Lower lobe of right lung (tissue), 2 donors: ENCODE results near the gene STON2. TPM values are rescaled to one million over a fixed set of nuclear protein-coding genes. Genes with fewer than 3 reads are reported as not detected.

Source experiments
- ATAC-seq, 2 donors: fragments of 200-7000 bp; cut with Tn5 transposase; one replicate each; pipeline ENCODE4 v1.9.1; 2020 to 2022; ENCODE audit warnings: mild to moderate bottlenecking in 2 of 2, moderate library complexity in 2 of 2
- DNase-seq: peaks from one replicate; pipeline ENCODE4 v3.0.0-alpha.2; 2020
- H3K27ac ChIP-seq: fragments of 200-600 bp; one replicate; pipeline ENCODE4 v1.8.0; 2022
- H3K27me3 ChIP-seq: fragments of 200-600 bp; one replicate; pipeline ENCODE4 v1.8.0; 2022; ENCODE audit warnings: low read depth
- H3K36me3 ChIP-seq: fragments of 200-600 bp; one replicate; pipeline ENCODE4 v1.8.0; 2022; ENCODE audit warnings: mild to moderate bottlenecking
- H3K4me1 ChIP-seq: fragments of 200-600 bp; one replicate; pipeline ENCODE4 v1.8.0; 2022
- H3K4me3 ChIP-seq: fragments of 200-600 bp; one replicate; pipeline ENCODE4 v1.8.0; 2022; ENCODE audit warnings: mild to moderate bottlenecking
- H3K9me3 ChIP-seq: fragments of 200-600 bp; one replicate; pipeline ENCODE4 v1.8.0; 2022
- intact Hi-C: fragments of 100-400 bp; cut with DNase I; formaldehyde crosslinking; loops from one replicate; pipeline ENCODE4 v1.11.0; 2022
- total RNA-seq: library from RNA; stranded (reverse); fragmentation: NEBNext Ultra II Directional; extraction: Animal tissue kit (Norgen Biotek cat#: 25700); gene quantifications from one replicate; pipeline ENCODE4 v1.2.1, GENCODE V29; 2021
- TF ChIP-seq, protein P1 (sequence below): fragments of 200-600 bp; IDR thresholded peaks from one replicate; pipeline ENCODE4 v1.8.0; 2022; ENCODE audit warnings: antibody characterized with exemption, mild to moderate bottlenecking
- donor health status: DM: no; HTN: yes; CAD: no; lungs with severe emphysema.

Gene STON2
- total RNA-seq, 1 donor from 2014 or later: 34.3 TPM

DNA sequence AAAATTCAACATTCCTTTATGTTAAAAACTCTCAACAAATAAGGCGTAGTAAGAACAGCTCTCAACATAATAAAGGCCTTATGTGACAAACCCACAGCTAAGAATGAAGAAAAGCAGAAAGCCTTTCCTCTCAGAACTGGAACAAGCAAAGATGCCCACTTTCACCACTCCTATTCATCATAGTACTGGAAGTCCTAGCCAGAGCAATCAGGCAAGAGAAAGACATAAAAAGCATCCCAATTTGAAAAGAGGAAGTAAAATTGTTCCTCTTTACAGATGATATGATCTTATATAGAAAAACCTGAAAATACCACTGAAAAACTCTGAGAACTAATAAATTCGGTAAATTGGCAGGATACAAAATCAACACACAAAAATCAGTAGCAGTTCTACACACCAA is 52.1 kb downstream of the STON2 start:
- no peak for DNase-seq
- ATAC-seq: no peak
- H3K27ac ChIP-seq: no peak overlapping the region
- H3K9me3 ChIP-seq: no peaks in the 10 kb centered on the region
- H3K27me3 ChIP-seq: no peaks in the 10 kb centered on the region
- intact Hi-C loops: no loop called here
- TF ChIP-seq, protein P1, sequence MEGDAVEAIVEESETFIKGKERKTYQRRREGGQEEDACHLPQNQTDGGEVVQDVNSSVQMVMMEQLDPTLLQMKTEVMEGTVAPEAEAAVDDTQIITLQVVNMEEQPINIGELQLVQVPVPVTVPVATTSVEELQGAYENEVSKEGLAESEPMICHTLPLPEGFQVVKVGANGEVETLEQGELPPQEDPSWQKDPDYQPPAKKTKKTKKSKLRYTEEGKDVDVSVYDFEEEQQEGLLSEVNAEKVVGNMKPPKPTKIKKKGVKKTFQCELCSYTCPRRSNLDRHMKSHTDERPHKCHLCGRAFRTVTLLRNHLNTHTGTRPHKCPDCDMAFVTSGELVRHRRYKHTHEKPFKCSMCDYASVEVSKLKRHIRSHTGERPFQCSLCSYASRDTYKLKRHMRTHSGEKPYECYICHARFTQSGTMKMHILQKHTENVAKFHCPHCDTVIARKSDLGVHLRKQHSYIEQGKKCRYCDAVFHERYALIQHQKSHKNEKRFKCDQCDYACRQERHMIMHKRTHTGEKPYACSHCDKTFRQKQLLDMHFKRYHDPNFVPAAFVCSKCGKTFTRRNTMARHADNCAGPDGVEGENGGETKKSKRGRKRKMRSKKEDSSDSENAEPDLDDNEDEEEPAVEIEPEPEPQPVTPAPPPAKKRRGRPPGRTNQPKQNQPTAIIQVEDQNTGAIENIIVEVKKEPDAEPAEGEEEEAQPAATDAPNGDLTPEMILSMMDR: no peak
- no peaks in the 10 kb centered on the region for H3K36me3 ChIP-seq
- no peak overlapping the region for H3K4me3 ChIP-seq
- no peaks in the 10 kb centered on the region for H3K4me1 ChIP-seq

DNA sequence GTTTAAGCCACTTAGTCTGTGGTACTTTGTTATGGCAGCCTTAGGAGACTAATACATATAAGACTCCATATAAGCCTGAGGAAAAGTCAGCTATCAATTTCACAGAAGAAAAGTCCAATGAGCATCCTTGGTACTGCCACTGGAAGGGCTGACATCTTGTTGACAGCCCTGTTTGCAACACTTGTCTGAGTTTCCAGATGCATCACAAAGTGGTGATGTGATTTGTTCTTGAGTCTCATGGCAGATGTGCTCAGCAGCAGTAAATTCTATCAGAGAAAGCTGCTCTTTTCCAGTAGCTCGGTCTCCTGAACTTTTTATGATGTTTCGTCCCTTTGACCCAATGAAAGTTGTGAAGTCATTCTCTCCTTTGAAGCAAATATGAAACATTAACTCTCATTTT is 54.3 kb downstream of the STON2 start:
- H3K4me3 ChIP-seq: no peak overlapping the region
- H3K36me3 ChIP-seq: no peaks in the 10 kb centered on the region
- no peak overlapping the region for H3K27ac ChIP-seq
- TF ChIP-seq, protein P1: no peak
- no peaks in the 10 kb centered on the region for H3K27me3 ChIP-seq
- ATAC-seq (no peak), DNase-seq (no peak)
- H3K4me1 ChIP-seq: no peaks in the 10 kb centered on the region
- no peaks in the 10 kb centered on the region for H3K9me3 ChIP-seq
- intact Hi-C loops: no loop called here

DNA sequence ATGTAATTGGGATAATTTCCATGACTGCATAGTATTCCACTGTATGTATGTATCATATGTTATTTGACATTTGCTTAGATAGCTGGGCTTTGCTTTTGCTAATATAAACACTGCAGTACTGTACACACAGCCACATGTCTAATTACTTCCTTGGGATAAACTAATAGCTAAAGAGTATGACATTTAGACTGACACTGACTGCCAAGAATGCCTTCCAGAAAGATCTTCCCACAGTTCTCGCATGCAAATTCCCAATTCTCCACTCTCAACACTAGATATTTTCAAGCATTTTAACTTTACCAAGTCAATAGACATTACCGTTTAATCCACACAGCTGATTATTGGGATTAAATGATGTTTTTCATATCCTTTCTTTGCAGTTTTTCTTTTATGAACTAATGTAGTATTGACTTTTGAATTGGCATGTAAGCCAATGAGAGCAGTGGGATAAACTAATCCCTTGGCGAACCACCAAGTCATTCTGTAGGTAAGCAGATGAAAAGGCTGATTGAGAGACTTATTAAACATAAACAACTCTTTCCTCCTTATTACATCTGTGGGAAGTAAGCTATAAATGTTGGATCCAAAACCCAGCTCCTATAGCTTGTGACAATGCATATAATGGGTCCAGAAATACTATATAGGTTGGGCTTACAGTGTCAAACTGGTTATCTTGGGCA is 55.5 kb downstream of the STON2 start:
- intact Hi-C loops: no loop called here
- H3K27ac ChIP-seq: no peak overlapping the region
- no peaks in the 10 kb centered on the region for H3K27me3 ChIP-seq
- no peaks in the 10 kb centered on the region for H3K9me3 ChIP-seq
- DNase-seq (no peak), ATAC-seq (no peak)
- H3K36me3 ChIP-seq: no peaks in the 10 kb centered on the region
- H3K4me3 ChIP-seq: no peak overlapping the region
- TF ChIP-seq, protein P1: no peak
- no peaks in the 10 kb centered on the region for H3K4me1 ChIP-seq

DNA sequence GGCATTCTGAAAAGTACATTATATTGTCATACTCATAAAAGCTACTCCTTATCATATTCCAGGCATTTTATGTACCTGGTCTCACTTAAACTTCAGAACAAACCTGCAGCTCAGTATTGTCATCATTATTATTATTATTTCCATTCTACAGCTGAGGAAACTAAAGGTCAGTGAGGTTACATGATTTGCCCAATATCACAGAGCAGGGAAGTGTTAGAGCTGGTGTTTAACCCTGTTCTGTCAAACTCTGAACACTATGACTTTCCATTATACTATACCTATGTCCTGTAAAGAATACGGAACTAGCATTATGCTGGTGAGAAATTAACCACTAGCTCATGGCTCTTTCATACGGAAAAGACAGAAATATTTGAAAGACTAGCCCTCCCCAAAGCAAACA is 56.4 kb downstream of the STON2 start:
- Histone ChIP-seq H3K9me3 (no peaks in the 10 kb centered on the region), H3K27ac (no peak overlapping the region), H3K36me3 (no peaks in the 10 kb centered on the region), H3K4me1 (no peaks in the 10 kb centered on the region), H3K27me3 (no peaks in the 10 kb centered on the region), H3K4me3 (no peak overlapping the region)
- DNase-seq (no peak), ATAC-seq (no peak)
- TF ChIP-seq, protein P1: no peak
- intact Hi-C loops: no loop called here

DNA sequence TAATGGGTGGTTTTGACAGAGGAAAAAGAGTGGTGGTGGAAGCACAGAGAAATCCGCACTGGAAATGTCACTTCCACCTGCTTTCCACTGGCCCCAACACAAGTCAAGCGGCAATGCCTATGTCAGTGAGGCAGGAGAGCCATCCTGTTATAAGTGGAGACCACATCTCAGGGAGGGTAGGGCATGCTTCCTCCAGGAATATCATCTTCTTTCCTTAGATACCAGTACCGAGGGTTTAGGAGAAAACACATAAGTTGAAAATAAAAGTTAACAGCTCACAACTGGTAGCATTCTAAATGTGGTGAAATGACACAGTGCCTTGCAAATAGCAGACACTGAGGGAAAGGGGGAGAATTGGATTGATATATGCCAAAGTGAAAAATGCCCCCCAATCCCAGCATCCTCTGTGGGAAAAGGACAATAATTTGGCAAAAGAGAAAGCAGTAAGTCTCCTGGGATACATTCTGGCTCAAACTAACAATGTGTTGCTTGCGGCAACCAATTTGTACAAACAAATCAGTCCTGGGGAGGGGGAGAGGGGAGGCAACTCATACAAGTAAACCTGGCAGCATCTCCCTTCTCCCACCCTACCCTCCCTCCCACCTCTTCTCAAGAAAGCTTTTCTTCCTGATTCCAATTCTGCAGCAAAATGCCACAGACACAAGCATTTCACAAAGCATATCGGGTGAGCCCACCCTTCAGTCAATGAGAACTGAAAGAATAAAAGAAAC is 57.1 kb downstream of the STON2 start:
- no peak overlapping the region for H3K27ac ChIP-seq
- intact Hi-C loops: no loop called here
- H3K9me3 ChIP-seq: no peaks in the 10 kb centered on the region
- ATAC-seq (no peak), DNase-seq (no peak)
- H3K36me3 ChIP-seq: no peaks in the 10 kb centered on the region
- H3K4me1 ChIP-seq: no peaks in the 10 kb centered on the region
- H3K4me3 ChIP-seq: no peak overlapping the region
- TF ChIP-seq, protein P1: no peak
- H3K27me3 ChIP-seq: no peaks in the 10 kb centered on the region
